Smooth muscle cell (in vitro differentiated cells): ENCODE data around the gene MYO1G. TPM values are rescaled to one million over a fixed set of nuclear protein-coding genes. Genes with fewer than 3 reads are reported as not detected.

Experiments used
- DNase-seq: peaks from one replicate; lab custom pipeline; 2025; ENCODE audit not compliant: unreplicated experiment; lab: John Stamatoyannopoulos, UW
- H2AFZ ChIP-seq: fragments of 200-600 bp; sonication (generic); 2 replicates; pipeline ENCODE4 v1.6.0; 2016; ENCODE audit warnings: antibody characterized with exemption, low read depth, mild to moderate bottlenecking
- H3F3A ChIP-seq: fragments of 200-600 bp; sonication (generic); 2 replicates; pipeline ENCODE4 v1.6.0; 2017; ENCODE audit warnings: antibody characterized with exemption, low read depth
- H3K27ac ChIP-seq: fragments of 200-600 bp; sonication (generic); 2 replicates; pipeline ENCODE4 v1.5.1; 2016; ENCODE audit warnings: low read depth, mild to moderate bottlenecking
- H3K27me3 ChIP-seq: fragments of 200-600 bp; sonication (generic); 2 replicates; pipeline ENCODE4 v1.6.1; 2016; ENCODE audit warnings: low read depth, mild to moderate bottlenecking
- H3K36me3 ChIP-seq: fragments of 200-600 bp; sonication (generic); 2 replicates; pipeline ENCODE4 v1.5.1; 2016; ENCODE audit warnings: low read depth
- H3K4me1 ChIP-seq: fragments of 200-600 bp; sonication (generic); 2 replicates; pipeline ENCODE4 v1.5.1; 2016; ENCODE audit warnings: low read depth
- H3K4me2 ChIP-seq: fragments of 200-600 bp; sonication (generic); 2 replicates; pipeline ENCODE4 v1.6.0; 2016; ENCODE audit warnings: mild to moderate bottlenecking
- H3K4me3 ChIP-seq: fragments of 200-600 bp; sonication (generic); 2 replicates; pipeline ENCODE4 v1.5.1; 2016; ENCODE audit warnings: mild to moderate bottlenecking
- H3K79me2 ChIP-seq: fragments of 200-600 bp; sonication (generic); 2 replicates; pipeline ENCODE4 v1.6.0; 2016; ENCODE audit warnings: low read depth, mild to moderate bottlenecking
- H3K9ac ChIP-seq: fragments of 200-600 bp; sonication (generic); 2 replicates; pipeline ENCODE4 v1.6.0; 2016; ENCODE audit warnings: low read depth
- H3K9me3 ChIP-seq: fragments of 200-600 bp; sonication (generic); replicated peaks from 2 replicates; pipeline ENCODE4 v1.5.1; 2016; ENCODE audit warnings: low read depth
- H4K20me1 ChIP-seq: fragments of 200-600 bp; sonication (generic); 2 replicates; pipeline ENCODE4 v1.6.0; 2016; ENCODE audit warnings: low read depth
- CTCF ChIP-seq: fragments of 200-600 bp; sonication (generic); IDR thresholded peaks from 2 replicates; pipeline ENCODE4 v1.5.1; 2017; ENCODE audit warnings: borderline replicate concordance, mild to moderate bottlenecking, antibody characterized with exemption; ENCODE audit not compliant: insufficient read depth, poor library complexity, severe bottlenecking
- WGBS: methylation state at CpG from one replicate; pipeline ENCODE4 v1.1.7; 2016; ENCODE audit warnings: low lambda C conversion rate; 5-methylcytosine and 5-hydroxymethylcytosine counted together
- polyA plus RNA-seq: library from polyadenylated mRNA; unstranded; fragments of >200 nt; fragmentation: Nextera tagmentation; extraction: Ambion mirVana; gene quantifications from 2 replicates; pipeline ENCODE4 v1.2.1, GENCODE V29; 2016
- total RNA-seq: library from RNA; depleted of rRNA; stranded (reverse); fragments of >200 nt; gene quantifications from 2 replicates; pipeline ENCODE4 v1.2.3, GENCODE V29; 2014

The MYO1G gene
- total and polyA plus RNA-seq, 2 experiments from 2014 or later: 0.27 TPM; not detected in 1

GRCh38 chr7:44912775-44913347 lies 66.0 kb downstream of the MYO1G start:
- H2AFZ ChIP-seq: no peak overlapping the region
- no peak overlapping the region for H3K9ac ChIP-seq
- no peak overlapping the region for H3K4me3 ChIP-seq
- H3K27me3 ChIP-seq: no peaks in the 10 kb centered on the region
- no peaks in the 10 kb centered on the region for H3K79me2 ChIP-seq
- DNase-seq: no peak
- no peaks in the 10 kb centered on the region for H3K36me3 ChIP-seq
- no peak overlapping the region for H3K4me2 ChIP-seq
- no peak for TF ChIP-seq CTCF
- 62% methylated on average over 7 of the region's 7 CpGs for WGBS
- H3K4me1 ChIP-seq: no peaks in the 10 kb centered on the region
- no peaks in the 10 kb centered on the region for H3F3A ChIP-seq
- H4K20me1 ChIP-seq: no peaks in the 10 kb centered on the region
- no peaks in the 10 kb centered on the region for H3K9me3 ChIP-seq
- H3K27ac ChIP-seq: no peak overlapping the region

Other genes with a start within 250 kb of the MYO1G start
- 5.7 and 8.8 TPM in 2 replicates for gene ZMIZ2, start 230.2 kb downstream of the MYO1G start, total RNA-seq
- gene ZMIZ2, start 230.2 kb downstream of the MYO1G start, polyA plus RNA-seq: 17.2 and 34.8 TPM in 2 replicates
- 3,153 and 3,434 TPM in 2 replicates for gene PPIA, start 182.3 kb downstream of the MYO1G start, total RNA-seq
- 2,853 and 2,990 TPM in 2 replicates for gene PPIA, start 182.3 kb downstream of the MYO1G start, polyA plus RNA-seq
- 135 and 143 TPM in 2 replicates for gene H2AZ2, start 130.9 kb downstream of the MYO1G start, total RNA-seq
- 117 and 122 TPM in 2 replicates for gene H2AZ2, start 130.9 kb downstream of the MYO1G start, polyA plus RNA-seq
- 24.3 and 25.3 TPM in 2 replicates for gene PURB, start 93.5 kb downstream of the MYO1G start, total RNA-seq
- gene PURB, start 93.5 kb downstream of the MYO1G start, polyA plus RNA-seq: 2.3 and 4.5 TPM in 2 replicates
- 32.6 and 32.9 TPM in 2 replicates for gene CCM2, start 21.2 kb upstream of the MYO1G start, total RNA-seq
- 85.5 and 86.9 TPM in 2 replicates for gene CCM2, start 21.2 kb upstream of the MYO1G start, polyA plus RNA-seq
- gene NACAD, start 110.0 kb upstream of the MYO1G start, total RNA-seq: 2.6 and 5.3 TPM in 2 replicates
- gene NACAD, start 110.0 kb upstream of the MYO1G start, polyA plus RNA-seq: 11.6 and 12.5 TPM in 2 replicates
- 21.8 and 30.2 TPM in 2 replicates for gene TBRG4, start 132.7 kb upstream of the MYO1G start, total RNA-seq
- gene TBRG4, start 132.7 kb upstream of the MYO1G start, polyA plus RNA-seq: 48.3 and 52.5 TPM in 2 replicates
- gene RAMP3, start 178.8 kb upstream of the MYO1G start, total RNA-seq: not detected in 2 replicates
- not detected in 2 replicates for gene RAMP3, start 178.8 kb upstream of the MYO1G start, polyA plus RNA-seq